HCT116 (cell line): ENCODE measurements around the gene CD248. TPM values are rescaled to one million over a fixed set of nuclear protein-coding genes. Genes with fewer than 3 reads are reported as not detected.

Experiments used
- ATAC-seq: fragments of 200-7000 bp; cut with Tn5 transposase; 2 replicates; pipeline ENCODE4 v1.9.1; 2020; ENCODE audit warnings: mild to moderate bottlenecking, moderate library complexity
- BruUV-seq: library from RNA; stranded (reverse); fragments of 400-500 nt; replicated peaks from 2 replicates; lab custom pipeline; 2021; lab: Mats Ljungman, UMichigan
- CTCF ChIA-PET: fragments of 300-600 bp; sonication (Branson Sonifier 250); formaldehyde crosslinking; loops from one replicate; lab custom pipeline; 2021; ENCODE audit warnings: antibody characterized with exemption; lab: Charles Lee
- POLR2A ChIA-PET: fragments of 300-600, 350-600 bp; sonication (Branson Sonifier 250); formaldehyde crosslinking; loops from one replicate; lab custom pipeline; 2021; ENCODE audit warnings: antibody characterized with exemption; lab: Charles Lee
- RAD21 ChIA-PET, 2 experiments: fragments of 300-600 bp; sonication (Branson Sonifier 250); formaldehyde crosslinking; loops; one replicate each; lab custom pipeline; 2023; ENCODE audit warnings: low total read pairs in 2 of 2; ENCODE audit not compliant: uncharacterized antibody in 2 of 2, unreplicated experiment in 2 of 2, low non-redundant PET in 1 of 2; lab: Charles Lee
- DNase-seq: peaks from one replicate; pipeline ENCODE4 v3.0.0-alpha.2; 2010; ENCODE audit warnings: low read depth, low spot score
- H2AFZ ChIP-seq: fragments of 200-600 bp; shearing (Covaris generic), sonication (generic); 2 replicates; pipeline ENCODE4 v1.6.1; 2017; ENCODE audit warnings: low read depth, mixed run types, mixed read lengths, antibody characterized with exemption, low read length; ENCODE audit not compliant: poor library complexity, severe bottlenecking
- H3K27ac ChIP-seq: 2 replicates; pipeline ENCODE4 v1.5.1; 2012; ENCODE audit warnings: low read depth, low read length
- H3K27me3 ChIP-seq: fragments of 200-600 bp; sonication (generic); 2 replicates; pipeline ENCODE4 v1.6.1; 2016; ENCODE audit warnings: mixed run types, low read length, mixed read lengths; ENCODE audit not compliant: insufficient read depth
- H3K36me3 ChIP-seq, 2 experiments: fragments of 200-500 bp in 1 of 2; fragments of 200-600 bp in 1 of 2; sonication (Bioruptor generic) in 1 of 2; sonication (generic) in 1 of 2; 2 replicates each; pipeline versions ENCODE4 v1.5.1 to v1.6.1; 2014 to 2016; ENCODE audit warnings: low read length in 2 of 2, inconsistent platforms in 1 of 2, mixed read lengths in 1 of 2, mixed run types in 1 of 2; ENCODE audit not compliant: insufficient read depth in 2 of 2, control insufficient read depth in 1 of 2
- H3K4me1 ChIP-seq, 2 experiments: fragments of 200-600 bp in 1 of 2; sonication (generic) in 1 of 2; 2 replicates each; pipeline versions ENCODE4 v1.5.1 to v1.6.1; 2012 to 2017; ENCODE audit warnings: low read length in 2 of 2, inconsistent platforms in 1 of 2, mild to moderate bottlenecking in 1 of 2, mixed read lengths in 1 of 2, mixed run types in 1 of 2, moderate library complexity in 1 of 2; ENCODE audit not compliant: insufficient read depth in 2 of 2, control insufficient read depth in 1 of 2
- H3K4me2 ChIP-seq: fragments of 200-600 bp; sonication (generic); 2 replicates; pipeline ENCODE4 v1.6.1; 2017; ENCODE audit warnings: mixed run types, low read length, mixed read lengths
- H3K4me3 ChIP-seq, 2 experiments: fragments of 200-600 bp in 1 of 2; sonication (generic) in 1 of 2; replicated peaks in 1 of 2; 2 replicates each; pipeline ENCODE4 v1.5.1; 2011 to 2016; ENCODE audit warnings: low read length in 2 of 2, control low read depth in 1 of 2, low read depth in 1 of 2, mild to moderate bottlenecking in 1 of 2, mixed read lengths in 1 of 2, mixed run types in 1 of 2
- H3K79me2 ChIP-seq: fragments of 200-600 bp; sonication (generic); 2 replicates; pipeline ENCODE4 v1.6.1; 2017; ENCODE audit warnings: mild to moderate bottlenecking, mixed run types, low read length, moderate library complexity, mixed read lengths; ENCODE audit not compliant: insufficient read depth
- H3K9ac ChIP-seq: fragments of 200-600 bp; sonication (generic); 2 replicates; pipeline ENCODE4 v1.6.1; 2016; ENCODE audit warnings: low read length, mixed read lengths
- H3K9me2 ChIP-seq: fragments of 200-600 bp; sonication (generic), shearing (Covaris generic); 2 replicates; pipeline ENCODE4 v1.6.1; 2017; ENCODE audit warnings: mixed run types, mild to moderate bottlenecking, moderate library complexity; ENCODE audit not compliant: insufficient read depth
- H3K9me3 ChIP-seq, 2 experiments: fragments of 200-500 bp in 1 of 2; fragments of 200-600 bp in 1 of 2; sonication (Bioruptor generic) in 1 of 2; sonication (generic) in 1 of 2; 2 replicates each; pipeline ENCODE4 v1.6.1; 2014 to 2017; ENCODE audit warnings: low read length in 2 of 2, mixed read lengths in 2 of 2, inconsistent platforms in 1 of 2, low read depth in 1 of 2, mild to moderate bottlenecking in 1 of 2, mixed run types in 1 of 2, moderate library complexity in 1 of 2; ENCODE audit not compliant: control insufficient read depth in 1 of 2, insufficient read depth in 1 of 2
- H4K20me1 ChIP-seq: fragments of 200-600 bp; sonication (generic), shearing (Covaris generic); 2 replicates; pipeline ENCODE4 v1.6.1; 2017; ENCODE audit warnings: mixed run types, mild to moderate bottlenecking, moderate library complexity; ENCODE audit not compliant: insufficient read depth
- CBX3 ChIP-seq: IDR thresholded peaks from 2 replicates; pipeline ENCODE4 v1.6.1; 2012; ENCODE audit warnings: low read depth
- EGR1 ChIP-seq: IDR thresholded peaks from 2 replicates; pipeline ENCODE4 v1.6.1; 2012; ENCODE audit warnings: low read depth
- ELF1 ChIP-seq: IDR thresholded peaks from 2 replicates; pipeline ENCODE4 v1.6.1; 2012; ENCODE audit warnings: low read depth, borderline replicate concordance
- JUND ChIP-seq: IDR thresholded peaks from 2 replicates; pipeline ENCODE4 v1.6.1; 2012
- MAX ChIP-seq: IDR thresholded peaks from 2 replicates; pipeline ENCODE4 v1.6.1; 2012
- POLR2AphosphoS5 ChIP-seq: IDR thresholded peaks from 2 replicates; pipeline ENCODE4 v1.6.1; 2011; ENCODE audit warnings: mild to moderate bottlenecking, low read depth, low read length, moderate library complexity
- REST ChIP-seq: IDR thresholded peaks from 2 replicates; pipeline ENCODE4 v1.6.1; 2012; ENCODE audit warnings: low read depth
- SIN3A ChIP-seq: IDR thresholded peaks from 2 replicates; pipeline ENCODE4 v1.6.1; 2012; ENCODE audit warnings: low read depth
- TCF7L2 ChIP-seq: IDR thresholded peaks from 2 replicates; pipeline ENCODE4 v1.7.0; 2011; ENCODE audit warnings: borderline replicate concordance, inconsistent platforms; ENCODE audit not compliant: insufficient read depth, insufficient read length; ENCODE audit errors: extremely low read depth
- ZBTB33 ChIP-seq: IDR thresholded peaks from 2 replicates; pipeline ENCODE4 v1.6.1; 2011; ENCODE audit warnings: mild to moderate bottlenecking, low read length, moderate library complexity; ENCODE audit not compliant: insufficient replicate concordance; ENCODE audit errors: extremely low read depth
- ZNF274 ChIP-seq: fragments of 200-500 bp; sonication (Bioruptor generic); IDR thresholded peaks from 2 replicates; pipeline ENCODE4 v1.6.1; 2014; ENCODE audit warnings: mild to moderate bottlenecking, low read depth, low read length, inconsistent platforms
- intact Hi-C: fragments of 100-400 bp; cut with micrococcal nuclease; formaldehyde crosslinking; loops from 2 replicates; pipeline ENCODE4 v1.10.0; 2022
- total RNA-seq: library from RNA; stranded (reverse); gene quantifications from one replicate; pipeline ENCODE4 v1.2.1, GENCODE V29; 2021; ENCODE audit not compliant: unreplicated experiment

Gene CD248
- total RNA-seq, 1 experiment from 2014 or later = 0.32 TPM

- no peak overlapping the region for H3K4me2 ChIP-seq
- no peak overlapping the region for H3K27ac ChIP-seq
- H3K9ac ChIP-seq = no peak overlapping the region
- CTCF ChIA-PET = interaction anchor here (1.4 kb wide), 1 partner anchor 10 kb away, joined by 6 read pairs; no protein-coding TSS in a partner anchor
- no peak overlapping the region for H2AFZ ChIP-seq
- no peaks in the 10 kb centered on the region for H3K27me3 ChIP-seq
- peaks cover 7 to 36% of the 10 kb centered on the region in 2 experiments for H3K4me1 ChIP-seq
- no peaks in the 10 kb centered on the region for H3K9me2 ChIP-seq
- POLR2A ChIA-PET = interaction anchor here (1.8 kb wide), 1 partner anchor 11 kb away, joined by 7 read pairs; no protein-coding TSS in a partner anchor
- H3K9me3 ChIP-seq = no peaks in the 10 kb centered on the region
- TF ChIP-seq SIN3A = no peak
- TF ChIP-seq MAX = no peak
- TF ChIP-seq TCF7L2 = no peak
- TF ChIP-seq EGR1 = no peak
- TF ChIP-seq ELF1 = no peak
- no peak for TF ChIP-seq JUND
- TF ChIP-seq REST = no peak
- TF ChIP-seq CBX3 = no peak
- no peak for TF ChIP-seq POLR2AphosphoS5
- TF ChIP-seq ZNF274 = no peak
- TF ChIP-seq ZBTB33 = no peak
- no peak overlapping the region for H3K4me3 ChIP-seq
- no peaks in the 10 kb centered on the region for H4K20me1 ChIP-seq
- DNase-seq = no peak
- no TSS peak for BruUV-seq
- no peaks in the 10 kb centered on the region for H3K36me3 ChIP-seq
- no peaks in the 10 kb centered on the region for H3K79me2 ChIP-seq
- RAD21 ChIA-PET = no interaction called here
- intact Hi-C loops = no loop called here
- no peak for ATAC-seq
Measured at GRCh38 chr11:66322732-66323427, 6.0 kb upstream of the CD248 start.
